GM12865 (cell line): ENCODE results near the gene MPHOSPH9.

Source experiments
- DNase-seq: peaks from one replicate; pipeline ENCODE4 v3.0.0; 2010; ENCODE audit warnings: low read depth
- H3K4me3 ChIP-seq: 2 replicates; pipeline ENCODE4 v1.5.1; 2011; ENCODE audit warnings: mild to moderate bottlenecking, low read depth, low read length, control low read depth
- TF ChIP-seq, protein P1 (sequence below): IDR thresholded peaks from 2 replicates; pipeline ENCODE4 v1.5.1; 2011; ENCODE audit warnings: low read length, control low read depth, low read depth, inconsistent platforms; ENCODE audit not compliant: insufficient read depth; ENCODE audit errors: missing control alignments

Gene MPHOSPH9

DNA sequence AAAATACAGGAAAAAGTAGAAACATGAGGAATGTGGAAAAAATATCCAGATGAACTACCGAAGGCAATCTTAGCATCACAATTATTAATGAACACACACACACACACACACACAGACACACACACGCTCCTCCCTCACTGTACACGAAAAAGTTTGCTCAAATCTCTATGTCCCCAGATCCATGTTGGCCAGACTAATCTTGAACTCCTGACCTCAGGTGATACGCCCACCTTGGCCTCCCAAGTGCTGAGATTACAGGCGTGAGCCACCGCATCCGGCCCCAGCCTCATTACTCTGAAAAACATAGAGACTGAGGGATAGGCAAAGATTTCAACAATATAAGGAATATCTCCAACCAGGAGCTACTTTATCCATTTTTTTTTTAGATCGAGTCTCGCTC is 99.2 kb downstream of the MPHOSPH9 start:
- no peak for DNase-seq
- TF ChIP-seq, protein P1, sequence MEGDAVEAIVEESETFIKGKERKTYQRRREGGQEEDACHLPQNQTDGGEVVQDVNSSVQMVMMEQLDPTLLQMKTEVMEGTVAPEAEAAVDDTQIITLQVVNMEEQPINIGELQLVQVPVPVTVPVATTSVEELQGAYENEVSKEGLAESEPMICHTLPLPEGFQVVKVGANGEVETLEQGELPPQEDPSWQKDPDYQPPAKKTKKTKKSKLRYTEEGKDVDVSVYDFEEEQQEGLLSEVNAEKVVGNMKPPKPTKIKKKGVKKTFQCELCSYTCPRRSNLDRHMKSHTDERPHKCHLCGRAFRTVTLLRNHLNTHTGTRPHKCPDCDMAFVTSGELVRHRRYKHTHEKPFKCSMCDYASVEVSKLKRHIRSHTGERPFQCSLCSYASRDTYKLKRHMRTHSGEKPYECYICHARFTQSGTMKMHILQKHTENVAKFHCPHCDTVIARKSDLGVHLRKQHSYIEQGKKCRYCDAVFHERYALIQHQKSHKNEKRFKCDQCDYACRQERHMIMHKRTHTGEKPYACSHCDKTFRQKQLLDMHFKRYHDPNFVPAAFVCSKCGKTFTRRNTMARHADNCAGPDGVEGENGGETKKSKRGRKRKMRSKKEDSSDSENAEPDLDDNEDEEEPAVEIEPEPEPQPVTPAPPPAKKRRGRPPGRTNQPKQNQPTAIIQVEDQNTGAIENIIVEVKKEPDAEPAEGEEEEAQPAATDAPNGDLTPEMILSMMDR = no peak
- H3K4me3 ChIP-seq = no peak overlapping the region

DNA sequence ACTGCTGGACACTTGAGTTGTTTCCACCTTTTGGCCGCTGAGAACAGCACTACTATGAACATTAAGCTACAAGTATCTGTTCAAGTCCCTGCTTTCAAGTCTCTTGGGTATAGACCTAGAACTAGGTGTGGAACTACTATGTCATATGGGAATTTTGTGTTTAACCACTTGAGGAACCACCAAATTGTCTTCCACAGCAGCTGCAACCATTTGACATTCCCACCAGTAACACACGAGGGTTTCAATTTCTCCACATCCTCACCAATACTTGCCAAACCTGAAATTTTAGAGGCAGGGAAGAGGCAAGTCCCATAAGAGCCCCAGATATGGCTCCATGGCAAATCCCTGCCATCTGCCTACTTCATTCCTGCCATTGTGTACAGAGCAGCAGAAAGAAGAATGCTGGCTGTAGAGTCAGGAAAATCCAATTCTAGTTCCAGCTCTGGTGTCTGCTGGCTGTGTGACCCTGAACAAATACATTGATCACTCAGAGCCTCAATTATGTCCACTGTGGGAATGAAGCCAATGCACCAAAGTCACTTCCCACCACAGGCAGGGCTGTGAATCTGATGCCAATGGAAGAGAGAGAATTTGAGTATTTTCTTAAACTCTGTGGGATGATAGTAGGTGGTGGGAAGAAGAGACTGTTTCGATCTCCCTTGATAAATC is 99.9 kb downstream of the MPHOSPH9 start:
- TF ChIP-seq, protein P1 = no peak
- no peak for DNase-seq
- H3K4me3 ChIP-seq = no peak overlapping the region

DNA sequence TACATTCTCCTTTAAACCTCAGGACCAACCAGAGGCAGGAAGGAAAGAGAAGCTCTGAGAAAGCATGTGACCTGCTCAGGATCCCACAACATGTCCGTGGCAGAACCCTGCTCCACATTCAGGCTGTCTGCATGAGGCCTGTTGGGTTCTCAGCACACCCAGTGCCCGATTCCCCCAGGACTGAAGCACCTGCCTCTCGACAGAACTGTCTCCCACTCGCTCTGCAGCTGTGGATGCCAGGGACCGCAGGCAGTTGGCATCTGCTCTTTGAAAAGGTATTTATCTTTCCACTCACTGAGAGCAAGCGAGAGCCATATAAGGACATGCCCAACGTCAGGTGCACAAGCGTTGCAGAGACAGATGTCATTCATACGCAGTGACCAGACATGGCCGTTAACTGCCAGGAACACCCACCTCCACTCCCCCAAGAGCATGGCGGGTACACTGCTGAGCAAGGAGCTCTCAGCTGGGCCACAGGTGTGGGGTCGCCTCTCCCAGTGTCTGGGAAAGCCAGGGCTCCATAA is 101.0 kb downstream of the MPHOSPH9 start:
- DNase-seq = no peak
- TF ChIP-seq, protein P1 = no peak
- no peak overlapping the region for H3K4me3 ChIP-seq

DNA sequence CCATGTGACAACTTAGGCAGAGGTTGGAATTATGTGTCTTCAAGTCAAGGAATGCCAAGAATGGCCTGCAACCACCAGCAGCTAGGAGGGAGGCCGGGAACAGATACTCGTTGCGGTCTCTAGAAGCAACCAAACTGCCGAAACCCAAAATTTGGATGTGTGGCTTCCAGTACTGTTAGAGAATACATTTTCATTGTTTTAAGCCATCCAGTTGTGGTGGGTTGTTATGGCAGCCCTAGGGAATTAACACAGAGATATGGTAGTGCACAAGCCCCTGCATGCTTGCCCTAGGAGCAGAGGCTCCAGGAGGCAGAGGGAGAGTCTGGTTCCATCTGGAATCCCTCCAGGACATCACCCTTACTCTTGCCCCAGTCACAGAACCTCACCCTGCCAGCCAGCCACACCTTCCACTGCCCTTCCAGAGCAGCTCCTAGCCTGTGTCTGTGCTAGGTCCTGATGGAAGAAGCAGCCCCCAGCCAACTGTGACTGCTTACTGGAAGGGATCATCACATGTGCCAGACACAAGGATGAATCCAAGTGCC is 101.6 kb downstream of the MPHOSPH9 start:
- H3K4me3 ChIP-seq = no peak overlapping the region
- DNase-seq = no peak
- TF ChIP-seq, protein P1 = no peak

DNA sequence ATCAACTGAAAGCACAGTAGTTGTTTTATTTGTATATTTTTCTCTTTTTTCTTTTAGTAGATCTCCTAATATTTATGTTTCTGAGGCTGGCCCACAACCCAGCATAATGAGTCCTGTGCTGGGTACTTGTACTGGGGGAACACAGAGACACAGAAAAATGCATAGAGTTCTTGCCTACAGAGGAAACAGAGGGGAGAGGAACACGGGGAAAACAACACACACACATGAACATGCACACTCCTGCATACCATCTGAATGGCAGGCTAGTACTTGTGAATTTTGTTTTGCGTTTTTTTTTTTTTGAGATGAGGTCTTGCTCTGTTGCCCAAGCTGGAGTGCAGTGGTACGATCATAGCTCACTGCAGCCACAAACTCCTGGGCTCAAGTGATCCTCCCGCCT is 103.3 kb downstream of the MPHOSPH9 start:
- TF ChIP-seq, protein P1 = no peak
- no peak overlapping the region for H3K4me3 ChIP-seq
- no peak for DNase-seq

DNA sequence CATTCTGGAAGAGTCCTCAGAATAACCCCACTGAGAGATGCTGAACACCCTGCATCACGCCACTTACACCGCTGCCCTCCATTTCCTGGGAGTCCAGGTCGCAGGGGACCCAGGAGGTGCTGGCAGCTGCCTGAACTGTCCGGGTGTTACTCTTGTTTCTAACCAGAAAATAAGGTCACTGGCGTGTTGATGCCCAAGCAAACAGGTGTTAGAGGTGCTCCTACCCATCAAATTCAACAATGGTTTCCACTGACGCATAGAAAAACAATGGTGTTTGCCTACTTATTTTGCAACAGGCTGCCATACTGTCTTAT is 105.8 kb downstream of the MPHOSPH9 start:
- no peak for DNase-seq
- H3K4me3 ChIP-seq = no peak overlapping the region

More for the DNA sequence above, 105.8 kb downstream of the MPHOSPH9 start:
- TF ChIP-seq, protein P1 = no peak
